Posterior cingulate gyrus (tissue), 11 donors: ENCODE results near the gene SLC37A1.

Source experiments
- DNase-seq, 10 donors: peaks; one replicate each; pipeline versions ENCODE4 v3.0.0 to v3.0.0-alpha.2; 2020 to 2021; ENCODE audit warnings: mixed read lengths in 3 of 10
- intact Hi-C: fragments of 100-400 bp; cut with DNase I; formaldehyde crosslinking; loops from one replicate; pipeline ENCODE4 v1.15.1; 2023

The SLC37A1 gene

DNA sequence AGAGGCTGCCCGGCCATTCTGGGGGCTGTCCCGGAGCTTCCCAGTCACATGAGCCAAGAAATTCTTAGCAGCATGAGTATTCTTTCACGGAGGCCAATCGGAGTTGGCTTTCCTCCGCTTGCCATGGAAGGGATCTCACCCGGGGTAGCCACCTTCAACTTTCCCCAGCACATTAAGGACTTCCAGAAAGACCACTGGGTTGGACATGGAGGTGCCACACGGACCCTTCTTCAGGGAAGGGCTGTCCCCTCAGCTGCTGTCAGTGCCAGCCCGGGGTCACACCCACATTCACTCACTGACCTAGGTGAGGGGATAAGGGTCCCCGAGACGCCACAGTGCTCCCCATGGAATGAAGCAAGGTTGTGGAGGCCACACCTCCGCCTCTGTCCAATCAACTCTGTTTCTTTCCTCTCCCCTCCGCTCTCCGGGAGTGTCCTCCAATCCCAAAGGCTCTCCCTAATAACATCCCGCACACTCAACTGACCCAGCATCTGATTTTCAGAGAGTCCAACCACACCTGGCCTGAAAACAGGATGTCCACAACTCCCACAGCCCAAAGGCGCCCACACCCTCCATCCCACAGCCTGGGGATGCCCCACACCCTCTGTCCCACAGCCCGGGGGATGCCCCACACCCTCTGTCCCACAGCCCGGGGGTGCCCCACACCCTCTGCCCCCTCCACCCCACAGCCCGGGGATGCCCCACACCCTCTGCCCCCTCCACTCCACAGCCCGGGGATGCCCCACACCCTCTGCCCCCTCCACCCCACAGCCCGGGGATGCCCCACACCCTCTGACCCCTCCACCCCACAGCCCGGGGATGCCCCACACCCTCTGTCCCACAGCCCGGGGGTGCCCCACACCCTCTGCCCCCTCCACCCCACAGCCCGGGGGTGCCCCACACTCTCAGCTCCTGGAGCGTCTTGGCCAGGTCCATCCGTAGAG is 37.0 kb upstream of the SLC37A1 start:
- intact Hi-C loops, result no loop called here
- no peak for DNase-seq

DNA sequence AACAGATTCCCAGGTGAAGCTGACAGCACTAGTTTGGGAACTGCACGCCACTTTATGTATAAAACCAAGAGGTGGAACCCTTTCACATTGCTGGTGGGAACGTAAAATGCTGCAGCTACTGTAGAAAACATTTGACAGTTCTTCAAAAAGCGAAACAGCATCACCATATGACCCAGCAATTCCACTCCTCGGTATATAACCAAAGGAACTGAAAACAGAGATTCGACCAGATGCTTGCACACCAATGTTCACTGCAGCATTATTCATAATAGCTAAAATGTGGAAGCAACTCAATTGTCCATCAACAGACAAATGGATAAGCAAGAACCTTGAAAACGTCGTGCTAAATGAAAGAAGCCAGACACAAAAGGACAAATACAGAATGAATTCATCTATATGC is 35.1 kb upstream of the SLC37A1 start:
- intact Hi-C loops, result no loop called here
- no peak for DNase-seq

DNA sequence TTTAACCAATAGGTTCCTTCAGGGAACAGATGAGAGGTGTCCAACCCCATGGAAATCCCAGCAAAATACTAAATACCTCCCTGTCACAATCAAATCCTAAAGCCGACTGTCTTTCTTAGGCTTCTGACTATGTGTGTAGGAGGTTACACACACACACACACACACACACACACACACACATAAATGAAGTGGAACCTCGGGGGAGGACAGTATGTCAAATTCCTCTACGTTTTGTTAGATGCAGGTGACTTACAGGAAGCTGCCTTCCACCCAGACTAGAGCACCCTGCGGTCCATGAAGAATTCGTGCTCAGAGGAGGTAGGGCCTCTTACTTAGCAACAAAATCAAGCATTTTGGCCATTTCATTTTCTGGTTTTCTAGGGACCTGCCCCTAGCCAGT is 34.1 kb upstream of the SLC37A1 start:
- DNase-seq, result no peak
- intact Hi-C loops, result no loop called here

DNA sequence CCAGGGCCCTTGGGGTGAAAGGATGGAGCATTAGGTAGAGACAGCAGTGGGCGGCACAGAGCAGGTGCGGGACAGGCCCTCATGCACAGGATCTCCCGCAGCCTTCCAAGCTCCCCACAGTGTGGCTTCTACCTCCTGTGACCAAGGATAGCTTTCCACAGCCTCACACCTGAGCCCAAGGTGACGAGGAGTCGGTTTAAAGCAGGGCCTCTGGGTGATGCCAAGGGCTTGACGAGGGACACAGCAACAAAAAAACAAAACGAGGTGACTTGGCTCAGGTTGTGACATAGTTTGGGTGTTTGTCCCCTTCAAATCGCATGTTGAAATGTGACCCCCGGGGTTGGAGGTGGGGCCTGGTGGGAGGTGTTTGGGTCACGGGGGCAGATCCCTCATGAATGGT is 32.9 kb upstream of the SLC37A1 start:
- intact Hi-C loops, result no loop called here
- no peak for DNase-seq

DNA sequence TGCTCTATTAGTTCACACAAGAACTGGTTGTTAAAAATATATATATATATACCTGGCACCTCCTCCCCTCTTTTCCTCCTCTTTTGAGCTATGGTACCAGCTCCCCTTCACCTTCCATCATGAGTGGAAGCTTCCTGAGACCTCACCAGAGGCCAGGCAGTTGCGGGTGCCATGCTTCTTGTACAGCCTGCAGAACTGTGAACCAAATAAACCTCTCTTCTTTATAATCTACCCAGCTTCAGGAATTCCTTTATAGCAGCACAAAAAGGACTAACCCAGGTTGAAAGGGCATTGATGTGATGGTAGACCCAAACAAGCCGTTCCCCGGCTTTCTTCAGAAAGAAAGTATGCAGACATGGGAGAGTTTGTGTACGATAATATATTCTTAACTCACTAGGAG is 32.5 kb upstream of the SLC37A1 start:
- DNase-seq, result no peak
- intact Hi-C loops, result no loop called here

DNA sequence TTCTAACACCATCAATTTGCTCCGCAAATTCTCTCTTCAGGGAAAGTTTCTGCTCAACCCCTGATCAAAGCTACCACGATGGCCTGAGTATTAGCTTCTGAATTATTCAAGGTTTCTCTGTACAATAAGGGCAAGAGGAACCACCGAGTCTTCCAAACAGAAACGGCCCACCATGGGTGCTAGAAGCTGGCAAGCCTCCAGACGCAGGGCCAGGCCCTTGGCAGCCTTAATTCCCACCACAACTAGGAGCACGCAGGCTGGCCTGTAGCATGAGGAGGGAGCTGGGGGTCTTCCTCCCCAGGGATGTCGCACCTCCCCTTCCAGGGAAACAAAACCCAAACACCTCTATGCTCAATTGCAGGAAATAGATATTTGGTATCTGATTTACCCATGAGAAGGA is 28.7 kb upstream of the SLC37A1 start:
- no peak for DNase-seq
- intact Hi-C loops, result no loop called here

DNA sequence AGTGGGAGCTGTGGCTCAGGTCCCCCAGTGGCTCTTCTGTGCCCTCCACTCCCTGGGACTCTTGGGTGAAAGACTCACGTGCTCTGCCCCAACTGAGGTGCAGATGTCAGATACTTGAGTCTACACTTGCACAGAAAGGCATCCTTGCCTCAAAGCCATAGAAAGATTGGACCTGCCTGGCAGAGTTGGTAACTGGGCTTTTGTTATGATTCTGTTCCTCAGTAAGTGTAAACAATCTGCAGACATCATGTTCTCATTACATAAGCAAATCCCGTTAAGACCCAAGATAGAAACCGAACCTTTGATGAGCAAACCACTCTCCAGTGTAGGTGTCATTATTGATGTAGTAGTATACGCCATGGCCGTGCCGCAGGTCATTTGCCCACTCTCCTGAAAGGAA is 27.6 kb upstream of the SLC37A1 start:
- no peak for DNase-seq
- intact Hi-C loops, result no loop called here

DNA sequence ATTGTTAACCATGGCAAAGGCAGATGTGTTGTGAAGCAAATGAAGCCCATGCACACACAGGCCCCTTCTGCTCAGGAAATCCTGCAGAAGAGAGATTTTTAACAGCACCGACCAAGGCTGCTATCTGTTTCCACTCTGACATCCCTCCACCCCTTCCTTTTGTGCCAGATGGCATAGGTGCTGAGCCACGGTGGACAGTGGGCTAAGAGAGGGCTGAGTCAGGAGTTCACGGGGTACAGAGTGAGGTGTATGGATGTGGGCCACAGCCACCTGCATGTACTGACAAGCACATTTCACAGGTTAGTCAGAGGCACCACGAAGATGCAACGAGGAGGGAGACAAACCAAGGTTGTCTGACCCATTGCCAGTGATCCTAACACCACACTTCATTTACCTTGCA is 27.1 kb upstream of the SLC37A1 start:
- no peak for DNase-seq
- intact Hi-C loops, result no loop called here

DNA sequence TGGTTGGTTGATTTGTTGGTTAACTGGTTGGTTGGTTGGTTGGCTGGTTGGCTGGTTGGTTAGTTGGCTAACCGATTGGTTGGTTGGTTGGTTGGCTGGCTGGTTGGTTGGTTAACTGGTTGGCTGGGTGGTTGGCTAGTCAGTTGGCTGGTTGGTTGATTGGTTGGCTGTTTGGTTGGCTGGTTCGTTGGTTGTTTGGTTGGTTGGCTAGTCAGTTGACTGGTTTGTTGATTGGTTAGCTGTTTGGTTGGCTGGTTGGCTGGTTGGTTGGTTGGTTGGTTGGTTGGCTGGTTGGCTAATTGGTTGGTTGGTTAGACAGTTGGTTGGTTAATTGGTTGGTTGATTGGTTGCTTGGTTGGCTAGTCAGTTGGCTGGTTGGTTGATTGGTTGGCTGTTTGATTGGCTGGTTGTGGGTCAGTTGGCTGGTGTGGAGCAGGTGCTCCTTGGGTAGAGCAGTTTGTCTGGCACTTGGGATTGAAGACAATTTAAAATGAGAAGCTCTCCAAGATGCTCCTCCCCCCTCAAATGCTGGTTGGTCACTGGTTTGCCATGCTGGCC is 24.6 kb upstream of the SLC37A1 start:
- intact Hi-C loops, result no loop called here
- DNase-seq, result no peak

DNA sequence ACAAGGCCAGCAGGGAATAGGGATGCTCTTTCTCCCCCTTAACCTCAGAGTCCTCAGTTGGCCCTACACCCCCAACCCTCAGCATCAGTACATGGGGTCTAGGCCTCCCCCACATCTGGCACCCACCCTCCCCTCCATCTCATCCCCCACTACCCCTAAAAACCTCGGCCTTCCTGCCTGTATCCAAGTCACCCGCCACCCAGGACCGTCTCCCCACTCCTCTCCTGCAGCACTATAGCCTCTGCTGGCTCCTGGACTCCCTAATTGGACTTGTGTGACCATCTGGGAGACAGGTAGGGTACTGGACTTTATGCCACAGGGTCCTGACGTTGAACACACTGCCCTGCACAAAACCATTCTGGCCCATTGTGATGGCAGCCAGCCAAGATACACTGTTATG is 23.7 kb upstream of the SLC37A1 start:
- intact Hi-C loops, result no loop called here
- no peak for DNase-seq

DNA sequence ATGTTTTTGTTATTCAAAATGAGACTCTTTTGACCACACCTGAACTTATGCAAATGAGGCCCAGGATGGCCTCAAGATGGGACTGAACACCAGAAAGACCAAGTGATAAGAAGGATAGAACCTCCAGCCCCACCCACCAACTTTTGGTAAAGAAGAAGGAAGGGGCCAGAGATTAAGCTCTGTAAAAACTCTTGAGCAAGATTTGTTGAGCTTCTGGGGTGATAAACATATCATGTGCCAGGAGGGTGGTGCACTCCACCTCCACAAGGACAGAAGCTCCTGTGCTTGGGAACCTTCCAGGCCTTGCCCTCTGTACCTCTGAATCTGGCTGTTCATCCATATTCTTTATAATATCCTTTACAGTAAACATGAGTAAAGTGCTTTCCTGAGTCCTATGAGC is 22.9 kb upstream of the SLC37A1 start:
- intact Hi-C loops, result no loop called here

DNA sequence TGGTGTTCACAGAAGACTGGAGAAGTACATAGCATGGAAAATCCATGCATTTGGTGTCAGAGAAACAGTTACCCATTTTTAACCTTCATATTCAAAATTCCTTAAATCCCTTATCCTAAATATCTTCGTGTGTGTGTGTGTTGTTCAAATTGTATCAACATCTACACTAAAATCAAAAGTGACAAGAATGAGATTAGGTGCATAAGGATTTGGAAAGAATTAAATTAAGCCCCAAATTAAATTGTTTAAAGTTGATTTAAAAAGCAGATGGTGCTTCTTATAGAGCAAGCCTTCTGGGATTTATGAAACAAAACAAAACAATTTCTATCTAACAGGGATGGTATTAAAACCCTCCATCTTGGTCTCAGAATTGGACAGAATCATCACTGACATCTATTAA is 22.3 kb upstream of the SLC37A1 start:
- DNase-seq, result no peak
- intact Hi-C loops, result no loop called here

More for the DNA sequence above, 22.9 kb upstream of the SLC37A1 start:
- no peak for DNase-seq

DNA sequence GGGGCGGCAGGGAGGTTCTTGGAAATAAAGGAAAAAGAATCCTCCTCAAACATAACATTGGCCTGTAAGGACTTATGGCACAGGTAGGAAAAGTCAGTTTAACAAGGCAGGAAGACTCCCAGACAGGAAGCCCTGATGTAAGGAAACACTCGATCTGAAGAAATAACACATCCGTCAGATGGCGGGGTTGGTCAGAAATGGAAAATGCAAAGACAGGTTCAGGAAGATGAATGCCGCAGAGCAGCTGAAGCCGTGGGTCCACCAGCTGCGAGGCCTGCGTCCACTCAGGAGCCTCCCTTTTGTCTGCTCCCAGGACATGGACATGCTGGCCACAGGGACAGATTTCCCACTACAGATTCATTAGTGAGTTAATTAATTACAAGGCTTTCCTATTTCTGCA is 21.5 kb upstream of the SLC37A1 start:
- intact Hi-C loops, result no loop called here
- DNase-seq, result no peak

DNA sequence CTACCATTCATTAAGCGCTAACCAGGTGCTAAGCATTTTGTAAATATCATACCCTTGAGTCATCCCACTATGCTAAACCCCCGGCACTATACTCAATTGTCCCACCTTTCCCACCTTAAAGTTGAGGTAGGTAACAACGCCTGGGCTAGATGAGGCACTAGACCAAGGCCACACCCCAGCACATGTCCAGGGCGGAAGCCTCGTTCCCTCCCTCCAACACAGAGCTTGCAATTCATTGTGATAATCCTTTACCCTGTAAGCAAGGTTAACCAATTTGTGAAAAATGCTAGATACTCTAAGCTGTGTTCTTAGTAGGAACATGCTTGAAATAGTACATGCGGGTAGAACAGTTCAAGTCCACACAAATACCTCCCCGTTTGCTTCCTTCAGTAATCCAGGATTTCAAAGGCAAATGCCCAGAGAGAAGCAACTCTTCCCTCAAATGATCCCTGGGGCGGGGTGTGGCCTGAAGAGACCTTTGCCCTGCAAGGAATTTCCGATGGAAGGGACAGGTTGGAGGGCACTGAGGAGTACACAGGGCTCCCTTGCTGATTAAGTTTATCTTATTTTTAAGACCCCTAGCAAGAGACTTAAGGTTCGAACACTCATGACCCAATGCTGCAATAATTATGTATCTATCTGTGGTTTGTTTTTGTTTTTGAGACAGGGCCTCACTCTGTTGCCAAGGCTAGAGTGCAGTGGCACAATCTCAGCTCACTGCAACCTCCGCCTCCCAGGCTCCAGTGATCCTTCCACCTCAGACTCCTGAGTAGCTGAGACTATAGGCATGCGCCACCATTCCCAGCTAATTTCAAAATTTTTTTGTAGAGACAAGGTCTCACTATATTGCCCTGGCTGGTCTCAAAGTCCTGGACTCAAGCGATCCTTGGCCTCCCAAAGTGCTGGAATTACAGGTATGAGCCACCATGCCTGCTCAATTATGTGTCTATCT is 20.3 kb upstream of the SLC37A1 start:
- no peak for DNase-seq
- intact Hi-C loops, result no loop called here

DNA sequence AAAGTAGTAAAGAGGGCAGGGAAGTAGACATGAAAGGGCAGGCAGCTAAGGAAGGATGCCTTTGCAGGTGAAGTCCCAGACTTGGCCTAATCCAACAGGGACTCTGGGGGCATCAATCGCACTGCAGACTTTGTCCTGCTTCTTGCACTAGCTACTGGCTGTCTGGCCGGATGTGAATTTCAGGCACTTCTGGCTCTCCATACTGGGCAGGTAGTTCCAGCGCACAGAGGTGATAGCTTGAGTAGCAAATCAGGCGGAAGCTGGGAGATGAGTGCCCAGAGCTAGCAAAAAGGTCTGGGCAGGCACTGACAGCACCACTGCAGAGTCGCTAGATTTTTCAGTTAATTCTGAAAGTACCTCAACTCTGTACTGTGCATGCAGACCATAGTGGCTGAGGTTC is 18.6 kb upstream of the SLC37A1 start:
- intact Hi-C loops, result no loop called here
- no peak for DNase-seq

DNA sequence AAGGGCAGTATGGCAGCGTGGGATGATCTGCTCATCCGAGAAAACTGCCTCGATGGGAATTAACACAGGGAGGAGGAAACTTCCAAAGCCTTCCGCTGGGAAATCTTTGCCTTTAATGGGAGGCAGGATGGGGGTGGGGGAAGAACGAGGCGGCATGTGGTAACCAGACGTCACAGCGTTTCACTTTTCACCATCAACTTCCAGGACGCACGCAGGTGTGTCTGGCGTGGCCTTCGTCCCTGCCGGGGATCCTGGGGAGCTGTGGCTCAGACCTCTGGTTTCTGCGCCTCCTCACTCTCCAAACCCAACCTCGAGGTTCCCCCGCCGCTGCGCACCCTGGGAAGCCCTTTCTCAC is 17.9 kb upstream of the SLC37A1 start:
- peak in 3 of 10 donors; percentile 27 to 33 (median 29) for DNase-seq

DNA sequence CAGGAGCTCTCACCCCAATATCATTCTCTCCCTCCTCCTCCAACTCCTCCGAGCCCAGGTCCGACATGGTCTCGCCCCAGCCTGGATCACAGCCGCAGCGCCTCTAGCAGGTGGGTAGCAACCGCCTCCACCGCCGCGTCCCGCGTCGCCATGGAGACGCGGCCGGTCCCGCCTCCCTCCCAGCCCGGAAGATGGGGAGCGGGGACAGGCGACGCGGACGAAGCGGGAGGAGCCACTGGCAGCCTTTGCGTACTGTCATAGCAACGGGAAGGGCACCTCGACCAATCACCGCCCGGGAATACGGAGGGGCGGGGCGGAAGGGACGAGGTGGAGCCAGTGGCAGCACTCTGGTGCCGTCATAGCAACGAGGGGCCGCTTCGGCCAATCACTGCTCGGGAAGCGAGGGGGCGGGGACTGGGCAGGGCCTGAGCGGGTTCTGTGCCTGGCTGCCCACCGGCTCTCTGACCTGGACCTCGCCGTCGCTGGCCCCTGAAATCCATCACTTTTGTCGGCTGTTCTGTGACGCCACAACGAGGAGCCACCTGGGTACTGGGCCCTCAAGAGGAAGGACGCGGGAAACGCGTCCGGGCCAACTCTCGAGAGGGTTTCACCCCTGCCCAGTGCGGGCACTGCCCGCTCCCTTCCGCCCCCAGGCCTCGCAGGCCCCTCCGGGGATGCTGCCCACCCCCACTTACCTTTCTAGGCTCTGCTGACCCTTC is 17.4 kb upstream of the SLC37A1 start, which contains the start of gene RSPH1:
Gene RSPH1 (minus strand): TSS at position 105 of the 719 bp plus-strand sequence. CDS start 38 bp downstream, at position 67.
- intact Hi-C loops, result loop anchor here (1.0 kb wide), 1 partner anchor 34 kb away; no protein-coding TSS in a partner anchor
- DNase-seq, result peak; percentile 100

More for the DNA sequence above, 17.9 kb upstream of the SLC37A1 start:
- intact Hi-C loops, result loop anchor here (1.0 kb wide), 1 partner anchor 35 kb away; no protein-coding TSS in a partner anchor

DNA sequence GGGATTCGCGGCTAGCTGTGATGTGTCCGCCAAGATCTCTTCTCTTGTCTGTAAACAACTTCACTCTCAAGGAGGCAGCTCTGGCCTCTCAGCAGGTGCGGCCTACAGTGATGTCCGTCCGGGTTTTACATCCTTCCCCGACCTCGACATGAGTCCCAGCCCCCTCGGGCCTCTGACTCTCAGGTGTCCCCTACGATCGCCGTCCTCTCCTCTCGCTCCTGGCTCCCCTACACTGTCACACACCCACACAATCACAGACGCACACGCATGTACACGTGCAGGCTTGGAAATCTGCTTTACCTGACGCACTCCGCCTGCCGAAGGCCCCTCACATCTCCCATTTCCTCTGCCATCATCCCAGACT is 16.8 kb upstream of the SLC37A1 start:
- peak in 7 of 10 donors; percentile 34 to 89 (median 52) for DNase-seq
- intact Hi-C loops, result loop anchor here (1.0 kb wide), 1 partner anchor 33 kb away; no protein-coding TSS in a partner anchor

DNA sequence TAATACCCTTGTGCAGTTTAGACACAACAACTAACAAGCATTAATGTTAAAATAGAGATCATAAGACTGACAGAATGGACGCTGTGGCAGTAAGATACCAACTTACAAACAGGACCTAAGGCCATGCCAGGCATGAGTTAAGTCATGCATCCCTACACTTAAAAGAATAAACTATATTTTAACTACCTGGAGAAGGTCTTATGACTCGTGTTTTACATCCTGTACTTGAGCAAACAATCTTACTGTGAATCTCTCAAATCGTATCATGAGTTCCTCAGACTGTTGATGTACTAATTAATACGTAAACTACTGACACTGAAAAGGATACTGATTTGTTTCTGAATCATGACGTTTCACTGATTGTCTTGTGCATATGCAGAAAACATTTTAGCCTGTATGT is 15.6 kb upstream of the SLC37A1 start:
- DNase-seq, result no peak
- intact Hi-C loops, result no loop called here

DNA sequence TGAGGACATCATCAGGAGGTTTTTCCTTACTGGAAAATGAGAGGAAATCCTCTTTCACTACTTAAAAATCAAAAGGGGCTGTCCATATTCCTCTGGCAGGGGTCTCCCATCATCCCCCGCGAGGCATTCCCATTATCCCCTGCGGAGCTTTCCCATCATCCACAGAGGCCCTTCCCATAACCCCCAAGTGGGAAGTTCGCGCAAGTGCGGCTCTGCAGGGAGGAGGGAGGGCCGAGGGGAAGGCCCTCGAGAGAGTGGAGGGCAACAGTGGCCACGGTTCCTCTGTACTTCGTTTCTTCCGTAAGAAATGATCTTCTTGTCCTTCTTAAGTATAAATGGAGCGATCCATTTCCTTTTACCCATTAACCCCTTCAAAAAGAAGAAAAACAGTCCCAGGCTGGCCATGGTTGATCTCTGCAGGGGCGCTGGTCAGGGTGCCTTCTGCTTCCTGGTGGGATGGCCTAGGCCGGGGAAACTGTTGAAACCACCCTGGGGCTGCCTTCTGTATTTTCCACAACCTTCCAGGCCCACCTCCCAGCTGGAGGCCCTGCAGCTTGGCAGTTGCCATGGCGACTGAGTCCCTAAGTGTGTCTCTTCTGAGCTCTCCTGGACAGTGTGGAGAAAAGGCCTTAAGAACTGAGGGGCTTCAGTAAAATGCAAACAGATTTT is 14.1 kb upstream of the SLC37A1 start:
- no peak for DNase-seq
- intact Hi-C loops, result no loop called here
